Fibroblast of skin of right biceps (primary cell): ENCODE data around the gene EHMT1.

Experiments
- DNase-seq: peaks from one replicate; pipeline ENCODE4 v3.0.0-alpha.2; 2013

EHMT1 gene

GRCh38 chr9:137674307-137674975, 55.6 kb downstream of the EHMT1 start:
- DNase-seq = no peak

GRCh38 chr9:137674976-137675320, 56.1 kb downstream of the EHMT1 start:
- DNase-seq = no peak

GRCh38 chr9:137676998-137677397, 58.2 kb downstream of the EHMT1 start:
- no peak for DNase-seq

GRCh38 chr9:137678202-137678601, 59.4 kb downstream of the EHMT1 start:
- no peak for DNase-seq

- no peak for DNase-seq
Observed at GRCh38 chr9:137679249-137679648, 60.4 kb downstream of the EHMT1 start.

GRCh38 chr9:137679695-137680305, 61.0 kb downstream of the EHMT1 start:
- DNase-seq = no peak

GRCh38 chr9:137680444-137681358, 61.9 kb downstream of the EHMT1 start:
- DNase-seq = no peak

GRCh38 chr9:137682428-137683105, 63.8 kb downstream of the EHMT1 start:
- no peak for DNase-seq

GRCh38 chr9:137683262-137683864, 64.6 kb downstream of the EHMT1 start:
- DNase-seq = no peak

- no peak for DNase-seq
Observed at GRCh38 chr9:137685035-137685740, 66.4 kb downstream of the EHMT1 start.

GRCh38 chr9:137685741-137686420, 67.1 kb downstream of the EHMT1 start:
- DNase-seq = peak; percentile 60

- no peak for DNase-seq
Observed at GRCh38 chr9:137688261-137688660, 69.5 kb downstream of the EHMT1 start.

- DNase-seq = no peak
Observed at GRCh38 chr9:137688725-137689124, 69.9 kb downstream of the EHMT1 start.

GRCh38 chr9:137689745-137690529, 71.1 kb downstream of the EHMT1 start:
- DNase-seq = peak; percentile 40

- no peak for DNase-seq
Observed at GRCh38 chr9:137690930-137691645, 72.3 kb downstream of the EHMT1 start.

GRCh38 chr9:137691646-137692351, 73.0 kb downstream of the EHMT1 start:
- DNase-seq = no peak

- DNase-seq = no peak
Observed at GRCh38 chr9:137694236-137694959, 75.6 kb downstream of the EHMT1 start.
